Right lobe of liver (tissue), 4 donors: ENCODE measurements around the gene PSMD2.

Source experiments
- CTCF ChIP-seq, 4 donors: fragments of 200-600 bp in 3 of 4; fragments of 450-650 bp in 1 of 4; IDR thresholded peaks; one replicate each; pipeline versions ENCODE4 v1.5.1 to v1.8.0; 2016 to 2022; ENCODE audit warnings: antibody characterized with exemption in 4 of 4, mild to moderate bottlenecking in 2 of 4
- POLR2A ChIP-seq: fragments of 450-650 bp; IDR thresholded peaks from one replicate; pipeline ENCODE4 v1.6.1; 2017; ENCODE audit warnings: antibody characterized with exemption, mild to moderate bottlenecking
- donor health status: DM: no; HTN: no; CAD: no.
- donor health status: DM: no; HTN: no; CAD: no.
- donor health status: DM: no; HTN: yes; CAD: no.

GRCh38 chr3:184272269-184272668 lies 26.8 kb upstream of the PSMD2 start:
- TF ChIP-seq CTCF (IDR thresholded peaks at IDR 0.05) (no peak), POLR2A (no peak)
